Ascending aorta (tissue), 2 donors: ENCODE data around the gene SCAMP3. TPM values are rescaled to one million over a fixed set of nuclear protein-coding genes. Genes with fewer than 3 reads are reported as not detected.
"Not testable (repeated sequence)": the region's sequence is repeated elsewhere in the genome, so short reads cannot be mapped to it uniquely, and the experiment has no call there.

Experiments
- DNase-seq, 2 donors: peaks; one replicate each; pipeline ENCODE4 v3.0.0-alpha.2; 2019; ENCODE audit warnings: low spot score in 2 of 2
- H3K27ac ChIP-seq, 2 donors: fragments of 200-600 bp; sonication (generic); one replicate each; pipeline ENCODE4 v1.5.1; 2016 to 2017; ENCODE audit warnings: mild to moderate bottlenecking in 1 of 2
- H3K27me3 ChIP-seq: fragments of 200-600 bp; sonication (generic); one replicate; pipeline ENCODE4 v1.5.1; 2017
- H3K36me3 ChIP-seq, 2 donors: fragments of 200-600 bp; sonication (generic); one replicate each; pipeline ENCODE4 v1.5.1; 2016
- H3K4me1 ChIP-seq, 2 donors: fragments of 200-600 bp; sonication (generic); one replicate each; pipeline ENCODE4 v1.5.1; 2016 to 2017; ENCODE audit warnings: mild to moderate bottlenecking in 1 of 2
- H3K4me3 ChIP-seq, 2 donors: fragments of 200-600 bp; sonication (generic); one replicate each; pipeline ENCODE4 v1.5.1; 2016 to 2017; ENCODE audit warnings: mild to moderate bottlenecking in 1 of 2
- H3K9me3 ChIP-seq, 2 donors: fragments of 200-600 bp; sonication (generic); one replicate each; pipeline ENCODE4 v1.5.1; 2016
- CTCF ChIP-seq, 3 experiments: fragments of 200-600 bp in 2 of 3; fragments of 450-650 bp in 1 of 3; sonication (generic) in 2 of 3; IDR thresholded peaks; one replicate each; pipeline ENCODE4 v1.5.1; 2016 to 2019; ENCODE audit warnings: antibody characterized with exemption in 3 of 3, mild to moderate bottlenecking in 1 of 3, moderate library complexity in 1 of 3
- intact Hi-C: fragments of 100-400 bp; cut with DNase I; formaldehyde crosslinking; loops from one replicate; pipeline ENCODE4 v1.15.1; 2023
- total RNA-seq: library from RNA; depleted of rRNA; stranded (reverse); fragments of >200 nt; gene quantifications from one replicate; pipeline ENCODE4 v1.1.0, GENCODE V29; 2016

SCAMP3 gene
- total RNA-seq, 1 donor from 2014 or later: 63.6 TPM

GRCh38 chr1:155226910-155227260 is 35.3 kb downstream of the SCAMP3 start:
- Histone ChIP-seq H3K9me3 (no peaks in the 10 kb centered on the region), H3K27ac (peak overlapping the region; percentile 75 to 86), H3K4me1 (peaks cover 3 to 30% of the 10 kb centered on the region in 2 donors), H3K4me3 (peak overlapping the region; percentile 65 to 67), H3K27me3 (no peaks in the 10 kb centered on the region), H3K36me3 (no peaks in the 10 kb centered on the region)
- intact Hi-C loops: loop anchor here (1.0 to 2.0 kb wide), 3 partner anchors 18 to 54 kb away; partner anchors contain the start of genes KRTCAP2, MTX1 and TRIM46
- no peak for TF ChIP-seq CTCF (IDR thresholded peaks at IDR 0.05)
- peak in 1 of 2 donors; percentile 83 for DNase-seq

- no peaks in the 10 kb centered on the region for H3K9me3 ChIP-seq
- peak; percentile 31 to 73 (median 62) for TF ChIP-seq CTCF (IDR thresholded peaks at IDR 0.05)
- DNase-seq: peak in 1 of 2 donors; percentile 88
- no peaks in the 10 kb centered on the region for H3K27me3 ChIP-seq
- peak overlapping the region; percentile 75 to 86 for H3K27ac ChIP-seq
- H3K36me3 ChIP-seq: no peaks in the 10 kb centered on the region
- peaks cover 0 to 24% of the 10 kb centered on the region in 2 donors for H3K4me1 ChIP-seq
- intact Hi-C loops: loop anchor here (2.0 kb wide), 1 partner anchor 18 kb away; no protein-coding TSS in a partner anchor
- peak overlapping the region; percentile 65 to 67 for H3K4me3 ChIP-seq
Measured at GRCh38 chr1:155226188-155226909, 35.8 kb downstream of the SCAMP3 start.

- H3K4me3 ChIP-seq, H3K9me3 ChIP-seq, DNase-seq, H3K36me3 ChIP-seq, intact Hi-C loops, H3K27me3 ChIP-seq: not testable (repeated sequence)
- Histone ChIP-seq H3K4me1 (peaks cover 0 to 22% of the 10 kb centered on the region in 2 donors), H3K27ac (peak overlapping the region; percentile 75 to 86)
Measured at GRCh38 chr1:155225404-155225759, 36.8 kb downstream of the SCAMP3 start.

- Histone ChIP-seq H3K4me3 (no peak overlapping the region), H3K27ac (no peak overlapping the region), H3K9me3 (no peaks in the 10 kb centered on the region), H3K36me3 (no peaks in the 10 kb centered on the region), H3K27me3 (no peaks in the 10 kb centered on the region), H3K4me1 (peaks cover 0 to 24% of the 10 kb centered on the region in 2 donors)
- TF ChIP-seq CTCF (IDR thresholded peaks at IDR 0.05): no peak
- intact Hi-C loops: no loop called here
- no peak for DNase-seq
Measured at GRCh38 chr1:155223047-155223446, 39.1 kb downstream of the SCAMP3 start.

- H3K4me1 ChIP-seq: peaks cover 0 to 14% of the 10 kb centered on the region in 2 donors
- H3K36me3 ChIP-seq, H3K27me3 ChIP-seq, H3K4me3 ChIP-seq, DNase-seq, intact Hi-C loops, H3K27ac ChIP-seq, H3K9me3 ChIP-seq: not testable (repeated sequence)
Measured at GRCh38 chr1:155220211-155220965, 41.8 kb downstream of the SCAMP3 start.

- TF ChIP-seq CTCF (IDR thresholded peaks at IDR 0.05): no peak
- intact Hi-C loops: no loop called here
- Histone ChIP-seq H3K4me3 (peak overlapping the region in 1 of 2 donors; percentile 3), H3K36me3 (peaks cover 5% of the 10 kb centered on the region in 2 donors), H3K27ac (no peak overlapping the region), H3K9me3 (no peaks in the 10 kb centered on the region), H3K27me3 (no peaks in the 10 kb centered on the region), H3K4me1 (peaks cover 0 to 11% of the 10 kb centered on the region in 2 donors)
- DNase-seq: no peak
Measured at GRCh38 chr1:155219592-155220031, 42.5 kb downstream of the SCAMP3 start.
